Muscle layer of colon (tissue), 2 donors: ENCODE results near the gene FAM219B.
"Not testable (repeated sequence)": the region's sequence is repeated elsewhere in the genome, so short reads cannot be mapped to it uniquely, and the experiment has no call there.

Experiments used
- H3K27ac ChIP-seq: one replicate; pipeline ENCODE4 v1.7.0; 2013; ENCODE audit warnings: low read depth, mild to moderate bottlenecking, low read length, moderate library complexity
- H3K27me3 ChIP-seq, 2 donors: one replicate each; pipeline ENCODE4 v1.7.0; 2013; ENCODE audit warnings: low read length in 2 of 2, mild to moderate bottlenecking in 2 of 2; ENCODE audit not compliant: insufficient read depth in 2 of 2, control insufficient read depth in 1 of 2
- H3K36me3 ChIP-seq: one replicate; pipeline ENCODE4 v1.7.0; 2013; ENCODE audit warnings: mild to moderate bottlenecking, low read length; ENCODE audit not compliant: insufficient read depth
- H3K4me1 ChIP-seq: one replicate; pipeline ENCODE4 v1.7.0; 2013; ENCODE audit warnings: mild to moderate bottlenecking, low read length; ENCODE audit not compliant: insufficient read depth
- H3K4me3 ChIP-seq, 2 donors: one replicate each; pipeline ENCODE4 v1.7.0; 2013; ENCODE audit warnings: low read length in 2 of 2, low read depth in 1 of 2, mild to moderate bottlenecking in 1 of 2, moderate library complexity in 1 of 2
- H3K9ac ChIP-seq: one replicate; pipeline ENCODE4 v1.7.0; 2013; ENCODE audit warnings: low read length
- H3K9me3 ChIP-seq: one replicate; pipeline ENCODE4 v1.7.0; 2013; ENCODE audit warnings: mild to moderate bottlenecking, low read length
- donor health status: abdominal sarcoma.
- donor health status: Adenocarcinoma of cecum.

Gene FAM219B

GRCh38 chr15:74906450-74907162 lies at the start of gene FAM219B:
TSS of gene FAM219B (minus strand) at chr15:74906851. CDS start at chr15:74906800, 51 bp downstream.
- Histone ChIP-seq H3K9ac (peak within 1 kb of the TSS; percentile 93), H3K27ac (peak within 1 kb of the TSS; percentile 94), H3K4me3 (peak within 1 kb of the TSS; percentile 66 to 90), H3K36me3 (peaks cover 30% of the 10 kb centered on the region), H3K9me3 (no peaks in the 10 kb centered on the region), H3K4me1 (peaks cover 25% of the 10 kb centered on the region), H3K27me3 (no peaks in the 10 kb centered on the region)

GRCh38 chr15:74955796-74956647 lies 49.4 kb upstream of the FAM219B start:
- no peak overlapping the region for H3K9ac ChIP-seq
- H3K4me1 ChIP-seq: peaks cover 21% of the 10 kb centered on the region
- H3K27ac ChIP-seq: peak overlapping the region; percentile 34
- peaks cover 29 to 55% of the 10 kb centered on the region in 2 donors for H3K27me3 ChIP-seq
- H3K9me3 ChIP-seq: no peaks in the 10 kb centered on the region
- H3K36me3 ChIP-seq: no peaks in the 10 kb centered on the region
- peak overlapping the region; percentile 52 to 70 for H3K4me3 ChIP-seq

GRCh38 chr15:74955017-74955416 lies 48.4 kb upstream of the FAM219B start:
- Histone ChIP-seq H3K4me3 (no peak overlapping the region), H3K4me1 (peaks cover 21% of the 10 kb centered on the region)

GRCh38 chr15:74954515-74954914 lies 47.9 kb upstream of the FAM219B start:
- no peaks in the 10 kb centered on the region for H3K36me3 ChIP-seq
- H3K27ac ChIP-seq: no peak overlapping the region
- H3K9ac ChIP-seq: no peak overlapping the region
- no peak overlapping the region for H3K4me3 ChIP-seq
- peaks cover 21% of the 10 kb centered on the region for H3K4me1 ChIP-seq
- H3K9me3 ChIP-seq: no peaks in the 10 kb centered on the region
- H3K27me3 ChIP-seq: peaks cover 23 to 46% of the 10 kb centered on the region in 2 donors

More at GRCh38 chr15:74955017-74955416, 48.4 kb upstream of the FAM219B start:
- H3K9ac ChIP-seq: no peak overlapping the region
- no peaks in the 10 kb centered on the region for H3K9me3 ChIP-seq
- peak overlapping the region; percentile 10 for H3K27ac ChIP-seq
- peaks cover 28 to 51% of the 10 kb centered on the region in 2 donors for H3K27me3 ChIP-seq
- H3K36me3 ChIP-seq: no peaks in the 10 kb centered on the region

- Histone ChIP-seq H3K27ac (no peak overlapping the region), H3K9me3 (no peaks in the 10 kb centered on the region), H3K36me3 (no peaks in the 10 kb centered on the region), H3K27me3 (peaks cover 7 to 18% of the 10 kb centered on the region in 2 donors), H3K4me3 (no peak overlapping the region), H3K4me1 (peaks cover 7% of the 10 kb centered on the region), H3K9ac (no peak overlapping the region)
Measured at GRCh38 chr15:74951006-74951405, 44.4 kb upstream of the FAM219B start.

GRCh38 chr15:74950078-74950908 lies 43.6 kb upstream of the FAM219B start:
- no peak overlapping the region for H3K9ac ChIP-seq
- H3K4me3 ChIP-seq: no peak overlapping the region
- H3K4me1 ChIP-seq: no peaks in the 10 kb centered on the region
- peaks cover 0 to 12% of the 10 kb centered on the region in 2 donors for H3K27me3 ChIP-seq
- no peak overlapping the region for H3K27ac ChIP-seq
- no peaks in the 10 kb centered on the region for H3K9me3 ChIP-seq
- no peaks in the 10 kb centered on the region for H3K36me3 ChIP-seq

- H3K9me3 ChIP-seq: no peaks in the 10 kb centered on the region
- H3K4me3 ChIP-seq: peak within 1 kb of the TSS; percentile 66 to 99
- peak within 1 kb of the TSS; percentile 99 for H3K27ac ChIP-seq
- peak within 1 kb of the TSS; percentile 51 for H3K9ac ChIP-seq
- no peaks in the 10 kb centered on the region for H3K27me3 ChIP-seq
- H3K36me3 ChIP-seq: no peaks in the 10 kb centered on the region
- H3K4me1 ChIP-seq: peaks cover 19% of the 10 kb centered on the region
Measured at GRCh38 chr15:74937590-74938371, 31.1 kb upstream of the FAM219B start, which contains the start of gene COX5A. TSS of gene COX5A (minus strand) at chr15:74938073. CDS start at chr15:74938014, 59 bp downstream.

GRCh38 chr15:74937272-74937589 lies 30.6 kb upstream of the FAM219B start:
- Histone ChIP-seq H3K9ac (peak overlapping the region; percentile 51), H3K4me1 (peaks cover 19% of the 10 kb centered on the region), H3K36me3 (no peaks in the 10 kb centered on the region), H3K27me3 (no peaks in the 10 kb centered on the region), H3K27ac (peak overlapping the region; percentile 99), H3K9me3 (no peaks in the 10 kb centered on the region), H3K4me3 (peak overlapping the region; percentile 66 to 99)

- not testable (repeated sequence) for H3K9ac ChIP-seq, H3K27me3 ChIP-seq, H3K9me3 ChIP-seq, H3K27ac ChIP-seq, H3K4me3 ChIP-seq, H3K36me3 ChIP-seq
- peaks cover 19% of the 10 kb centered on the region for H3K4me1 ChIP-seq
Measured at GRCh38 chr15:74935193-74935592, 28.5 kb upstream of the FAM219B start.

GRCh38 chr15:74933573-74933972 lies 26.9 kb upstream of the FAM219B start:
- Histone ChIP-seq H3K27ac (no peak overlapping the region), H3K4me3 (no peak overlapping the region), H3K27me3 (no peaks in the 10 kb centered on the region), H3K4me1 (peaks cover 19% of the 10 kb centered on the region), H3K9me3 (no peaks in the 10 kb centered on the region), H3K36me3 (peaks cover 2% of the 10 kb centered on the region), H3K9ac (no peak overlapping the region)
